Thyroid gland (tissue), 4 donors: ENCODE measurements around the gene MIB1. TPM values are rescaled to one million over a fixed set of nuclear protein-coding genes. Genes with fewer than 3 reads are reported as not detected.

Experiments used
- DNase-seq, 2 donors: peaks; one replicate each; pipeline ENCODE4 v3.0.0-alpha.2; 2019
- H3K27ac ChIP-seq, 3 donors: fragments of 200-600 bp; sonication (generic); 1 replicate in 2 of 3; 2 replicates in 1 of 3; pipeline ENCODE4 v1.5.1; 2016 to 2019; ENCODE audit warnings: mild to moderate bottlenecking in 1 of 3, moderate library complexity in 1 of 3
- H3K27me3 ChIP-seq: fragments of 200-600 bp; sonication (generic); one replicate; pipeline ENCODE4 v1.5.1; 2019
- H3K36me3 ChIP-seq, 2 donors: fragments of 200-600 bp; sonication (generic); one replicate each; pipeline ENCODE4 v1.5.1; 2016 to 2019
- H3K4me1 ChIP-seq, 2 donors: fragments of 200-600 bp; sonication (generic); one replicate each; pipeline ENCODE4 v1.5.1; 2017 to 2019
- H3K4me3 ChIP-seq, 3 donors: fragments of 200-600 bp; sonication (generic); replicated peaks in 1 of 3; 1 replicate in 2 of 3; 2 replicates in 1 of 3; pipeline ENCODE4 v1.5.1; 2016; ENCODE audit warnings: mild to moderate bottlenecking in 1 of 3
- H3K9me3 ChIP-seq: fragments of 200-600 bp; sonication (generic); one replicate; pipeline ENCODE4 v1.5.1; 2017
- CTCF ChIP-seq, 6 experiments: fragments of 200-600 bp in 3 of 6; fragments of 450-650 bp in 3 of 6; sonication (generic) in 3 of 6; IDR thresholded peaks; one replicate each; pipeline ENCODE4 v1.5.1; 2016 to 2019; ENCODE audit warnings: antibody characterized with exemption in 6 of 6, mild to moderate bottlenecking in 2 of 6, inconsistent platforms in 1 of 6, moderate library complexity in 1 of 6
- POLR2A ChIP-seq, 2 donors: fragments of 450-650 bp; IDR thresholded peaks; one replicate each; pipeline ENCODE4 v1.6.1; 2017; ENCODE audit warnings: antibody characterized with exemption in 2 of 2, mild to moderate bottlenecking in 2 of 2, moderate library complexity in 1 of 2
- WGBS, 2 donors: methylation state at CpG; one replicate each; pipeline ENCODE4 v1.1.5; 2017; 5-methylcytosine and 5-hydroxymethylcytosine counted together
- intact Hi-C: fragments of 100-400 bp; cut with DNase I; formaldehyde crosslinking; loops from one replicate; pipeline ENCODE4 v1.15.1; 2023
- total RNA-seq, 4 donors: library from RNA; depleted of rRNA; stranded (reverse); fragments of >200 nt; gene quantifications; one replicate each; pipeline ENCODE4 v1.2.3, GENCODE V29; 2016

The MIB1 gene
- total RNA-seq, 4 donors from 2014 or later, result 35.8 to 55.6 (median 45.0) TPM

DNA sequence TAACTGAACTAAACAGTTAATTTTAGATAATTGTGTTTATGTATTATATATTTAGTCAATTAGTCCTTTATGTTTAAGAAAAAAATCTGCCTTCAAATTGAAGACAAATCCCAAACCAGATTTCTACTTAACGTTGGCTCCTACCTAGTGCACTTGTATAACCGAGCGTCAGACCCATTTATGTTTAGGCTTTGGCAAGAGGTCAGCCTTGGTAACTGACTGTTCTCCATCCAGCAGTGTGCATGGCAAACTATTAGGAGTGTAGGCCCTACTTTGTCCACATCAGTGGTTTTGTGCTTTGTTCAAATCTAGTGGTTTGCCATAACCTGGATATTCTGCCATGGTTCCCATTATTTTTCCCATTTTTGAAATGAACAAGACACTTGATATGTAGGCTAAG lies 114.8 kb downstream of the MIB1 start:
- DNase-seq, result no peak
- intact Hi-C loops, result no loop called here
- TF ChIP-seq POLR2A (IDR thresholded peaks at IDR 0.05) (no peak), CTCF (IDR thresholded peaks at IDR 0.05) (no peak)
- Histone ChIP-seq H3K36me3 (peaks cover 6 to 10% of the 10 kb centered on the region in 2 donors), H3K4me1 (no peaks in the 10 kb centered on the region), H3K9me3 (no peaks in the 10 kb centered on the region), H3K27me3 (no peaks in the 10 kb centered on the region), H3K4me3 (no peak overlapping the region), H3K27ac (no peak overlapping the region)
- 94 to 97% methylated on average over 3 of the region's 3 CpGs for WGBS, 2 donors

- H3K27ac ChIP-seq, result no peak overlapping the region
- no peak for TF ChIP-seq CTCF (IDR thresholded peaks at IDR 0.05)
- no peak for TF ChIP-seq POLR2A (IDR thresholded peaks at IDR 0.05)
- intact Hi-C loops, result no loop called here
- H3K9me3 ChIP-seq, result no peaks in the 10 kb centered on the region
- H3K27me3 ChIP-seq, result no peaks in the 10 kb centered on the region
- DNase-seq, result no peak
- H3K4me1 ChIP-seq, result no peaks in the 10 kb centered on the region
- H3K36me3 ChIP-seq, result peaks cover 11 to 19% of the 10 kb centered on the region in 2 donors
- 81 to 87% methylated on average over 3 of the region's 3 CpGs for WGBS, 2 donors
- no peak overlapping the region for H3K4me3 ChIP-seq
Measured at GRCh38 chr18:21857871-21858270, 117.3 kb downstream of the MIB1 start.

DNA sequence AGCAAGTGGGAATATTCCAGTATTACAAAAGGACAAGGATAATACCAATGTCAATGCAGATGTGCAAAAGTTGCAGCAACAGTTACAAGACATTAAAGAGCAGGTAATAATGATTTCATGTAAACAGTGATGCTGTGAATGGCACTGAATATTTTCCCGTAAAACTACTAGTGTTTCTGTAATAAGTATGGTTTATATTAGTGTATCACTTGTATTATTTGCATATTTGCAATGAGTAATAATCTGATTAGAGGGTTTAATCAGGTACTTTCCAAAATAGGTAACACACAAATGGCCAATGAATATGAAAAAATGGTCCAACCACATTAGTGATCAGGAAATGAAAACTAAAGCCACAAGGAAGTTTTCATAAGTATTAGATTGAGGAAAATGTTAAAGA lies 118.0 kb downstream of the MIB1 start:
- DNase-seq, result no peak
- Histone ChIP-seq H3K36me3 (peaks cover 11 to 23% of the 10 kb centered on the region in 2 donors), H3K27me3 (no peaks in the 10 kb centered on the region), H3K27ac (no peak overlapping the region), H3K9me3 (no peaks in the 10 kb centered on the region), H3K4me1 (no peaks in the 10 kb centered on the region), H3K4me3 (no peak overlapping the region)
- 94 to 98% methylated on average over 1 of the region's 1 CpG for WGBS, 2 donors
- TF ChIP-seq CTCF (IDR thresholded peaks at IDR 0.05), result no peak
- intact Hi-C loops, result no loop called here

DNA sequence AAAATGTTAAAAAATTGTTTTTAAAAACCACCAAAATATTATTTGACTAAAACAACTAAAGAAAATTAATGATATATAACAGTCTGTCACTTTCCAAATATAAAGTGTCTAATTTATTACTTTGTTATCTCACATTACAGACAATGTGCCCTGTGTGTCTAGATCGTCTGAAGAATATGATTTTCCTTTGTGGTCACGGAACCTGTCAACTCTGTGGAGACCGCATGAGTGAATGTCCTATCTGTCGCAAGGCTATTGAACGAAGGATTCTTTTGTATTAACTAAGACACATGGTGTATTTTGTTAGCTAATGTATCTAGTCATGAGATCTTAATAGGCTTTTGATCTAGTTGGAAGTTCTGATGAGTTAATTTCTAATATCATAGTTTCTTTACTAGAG lies 123.8 kb downstream of the MIB1 start:
- Histone ChIP-seq H3K36me3 (peaks cover 5 to 22% of the 10 kb centered on the region in 2 donors), H3K4me1 (no peaks in the 10 kb centered on the region), H3K9me3 (no peaks in the 10 kb centered on the region), H3K4me3 (no peak overlapping the region), H3K27ac (no peak overlapping the region), H3K27me3 (no peaks in the 10 kb centered on the region)
- intact Hi-C loops, result no loop called here
- 96 to 97% methylated on average over 5 of the region's 5 CpGs for WGBS, 2 donors
- no peak for DNase-seq
- TF ChIP-seq CTCF (IDR thresholded peaks at IDR 0.05) (no peak), POLR2A (IDR thresholded peaks at IDR 0.05) (no peak)

DNA sequence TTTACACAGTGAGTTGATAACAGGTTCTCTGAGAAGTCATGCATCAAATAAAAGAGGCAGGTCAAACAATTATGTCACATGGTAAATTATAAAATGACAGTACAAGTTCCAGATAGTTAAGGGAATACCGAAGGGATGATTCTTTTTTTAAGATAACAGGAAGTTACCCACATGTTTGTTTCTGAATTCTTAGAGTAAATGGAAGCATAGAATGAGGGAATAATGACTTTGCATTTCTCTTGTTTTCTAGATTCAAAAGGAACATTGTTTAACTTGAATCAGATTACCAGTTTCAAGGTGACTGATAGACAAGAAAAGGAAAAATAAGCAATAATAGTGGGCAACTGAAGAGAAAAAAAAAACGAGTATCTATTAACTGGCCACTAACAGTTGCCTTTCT lies 124.5 kb downstream of the MIB1 start:
- Histone ChIP-seq H3K27ac (no peak overlapping the region), H3K4me3 (no peak overlapping the region), H3K36me3 (peaks cover 5 to 21% of the 10 kb centered on the region in 2 donors), H3K9me3 (no peaks in the 10 kb centered on the region), H3K4me1 (no peaks in the 10 kb centered on the region), H3K27me3 (no peaks in the 10 kb centered on the region)
- 77 to 88% methylated on average over 2 of the region's 2 CpGs for WGBS, 2 donors
- TF ChIP-seq POLR2A (IDR thresholded peaks at IDR 0.05) (no peak), CTCF (IDR thresholded peaks at IDR 0.05) (no peak)
- intact Hi-C loops, result no loop called here
- DNase-seq, result no peak
